Amniotic epithelial cell (primary cell): ENCODE results near the gene HHATL.

Source experiments
- DNase-seq: peaks from one replicate; pipeline ENCODE4 v3.0.0-alpha.2; 2010; ENCODE audit warnings: low read depth

HHATL gene

GRCh38 chr3:42664438-42664803, 38.2 kb downstream of the HHATL start:
- no peak for DNase-seq

- no peak for DNase-seq
Observed at GRCh38 chr3:42663581-42664437, 38.8 kb downstream of the HHATL start.

DNA sequence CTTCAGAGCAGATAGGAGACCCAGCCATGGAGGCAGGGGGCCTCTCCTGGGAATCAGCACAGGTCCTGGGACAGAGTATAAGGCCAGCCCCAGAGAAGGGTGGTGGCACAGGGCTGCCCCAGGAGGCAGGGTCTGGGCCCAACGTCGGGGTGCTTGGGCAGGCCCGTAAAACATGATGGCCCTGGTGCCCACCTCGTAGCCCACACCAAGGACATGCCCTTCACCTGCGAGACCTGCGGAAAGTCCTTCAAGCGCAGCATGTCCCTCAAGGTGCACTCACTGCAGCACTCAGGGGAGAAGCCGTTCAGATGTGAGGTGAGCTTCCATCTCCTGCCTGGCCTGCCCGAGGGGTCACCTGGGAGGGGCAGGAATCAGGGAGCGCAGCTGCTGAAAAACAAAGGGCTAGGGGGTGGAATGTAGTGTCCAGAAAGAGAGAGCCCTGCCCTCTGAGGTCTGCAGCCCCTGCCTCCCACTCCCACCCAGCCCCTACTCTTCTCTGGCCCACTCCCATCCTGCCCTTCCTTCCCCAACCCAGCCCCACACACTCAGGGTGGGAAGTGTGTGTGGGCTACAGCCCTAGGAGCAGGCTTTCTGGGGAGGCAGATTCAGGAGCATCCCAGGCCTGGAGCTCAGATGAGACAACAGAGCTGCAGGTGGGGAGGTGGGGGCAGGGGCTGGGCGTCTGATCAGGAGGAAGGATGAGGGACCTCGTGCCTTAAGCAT, 39.6 kb downstream of the HHATL start:
- no peak for DNase-seq

DNA sequence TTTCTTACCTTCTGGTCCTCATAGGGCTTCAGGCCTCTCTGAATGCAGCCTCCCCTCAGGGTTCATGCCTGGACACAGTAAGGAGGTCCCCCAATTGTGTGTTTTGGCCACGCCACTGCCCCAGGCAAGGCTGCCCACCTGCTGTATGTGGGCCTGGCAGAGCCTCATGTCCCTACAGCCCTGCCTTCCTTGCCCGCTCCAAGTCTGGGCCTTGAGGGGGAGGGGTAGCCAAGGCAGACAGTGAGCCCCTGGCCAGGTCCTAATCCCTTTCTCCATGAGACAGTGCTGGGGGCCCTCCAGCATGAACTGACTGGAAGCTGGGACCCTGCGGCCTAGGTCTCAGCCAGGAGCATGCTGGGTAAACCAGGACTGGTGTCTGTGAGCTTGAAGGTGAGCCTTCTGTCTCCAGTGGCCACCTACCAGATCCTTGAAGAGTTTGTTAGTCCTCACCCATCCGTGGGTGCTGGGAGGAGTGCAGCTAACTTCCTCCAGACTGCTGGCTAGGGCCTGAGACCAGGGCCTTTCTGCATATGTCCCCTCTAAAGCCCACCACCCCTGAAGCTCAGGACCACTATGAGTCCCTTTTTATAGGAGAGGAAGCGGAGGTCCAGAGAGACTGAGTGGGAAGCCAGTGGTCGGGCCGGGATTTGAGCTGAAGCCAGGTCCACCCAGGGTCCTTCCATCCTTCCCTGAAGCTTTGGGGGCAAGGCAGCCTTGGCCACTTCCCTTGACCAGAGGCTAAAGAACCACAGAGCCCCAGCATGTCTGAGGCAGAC, 40.4 kb downstream of the HHATL start:
- DNase-seq: no peak

DNA sequence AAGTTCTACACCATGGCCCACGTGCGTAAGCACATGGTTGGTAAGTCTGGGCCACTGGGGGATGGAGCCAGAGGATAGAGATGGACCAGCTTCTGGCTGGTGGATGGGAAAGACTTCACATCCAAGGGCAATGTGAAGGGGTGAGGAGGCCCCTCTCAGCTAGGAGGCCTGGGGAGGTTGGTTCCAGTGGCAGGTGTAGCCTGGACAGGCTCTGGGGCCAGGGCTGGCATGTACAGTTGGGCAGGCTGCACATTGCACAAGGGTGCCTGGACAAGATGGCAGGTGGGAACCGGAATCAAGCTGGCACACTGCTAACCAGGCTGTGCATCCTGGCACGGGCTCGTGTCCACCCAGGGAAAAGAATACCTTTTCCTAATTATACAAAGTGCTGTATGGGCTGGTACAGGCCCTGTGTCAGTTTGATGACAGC, 41.0 kb downstream of the HHATL start:
- no peak for DNase-seq

GRCh38 chr3:42660898-42661297, 41.7 kb downstream of the HHATL start:
- no peak for DNase-seq

GRCh38 chr3:42660131-42660715, 42.4 kb downstream of the HHATL start:
- no peak for DNase-seq

DNA sequence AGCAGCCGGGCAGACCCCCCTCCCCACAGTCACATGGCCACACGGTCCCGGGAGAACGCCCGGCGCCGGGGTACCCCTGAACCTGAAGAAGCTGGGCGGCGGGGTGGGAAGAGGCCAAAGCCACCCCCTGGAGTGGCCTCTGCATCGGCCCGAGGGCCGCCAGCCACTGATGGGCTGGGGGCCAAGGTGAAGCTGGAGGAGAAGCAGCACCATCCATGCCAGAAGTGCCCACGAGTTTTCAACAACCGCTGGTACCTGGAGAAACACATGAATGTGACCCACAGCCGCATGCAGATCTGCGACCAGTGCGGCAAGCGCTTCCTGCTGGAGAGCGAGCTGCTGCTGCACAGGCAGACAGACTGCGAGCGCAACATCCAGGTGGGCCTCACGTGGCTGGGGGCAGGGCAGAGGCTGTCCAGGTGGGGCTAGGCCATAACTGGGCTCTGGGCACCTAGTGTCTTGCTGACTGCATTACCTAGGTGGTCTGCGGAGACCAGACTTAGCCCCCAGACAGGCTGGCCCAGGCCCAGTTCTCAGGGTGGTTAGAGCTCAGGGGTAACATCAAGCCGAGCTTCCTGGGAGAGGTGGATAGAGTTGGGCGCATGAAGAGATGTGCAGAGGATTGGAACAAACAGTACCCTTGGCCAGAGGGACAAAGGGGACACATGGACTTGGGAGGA, 43.0 kb downstream of the HHATL start:
- no peak for DNase-seq

GRCh38 chr3:42658771-42659390, 43.7 kb downstream of the HHATL start:
- DNase-seq: no peak

DNA sequence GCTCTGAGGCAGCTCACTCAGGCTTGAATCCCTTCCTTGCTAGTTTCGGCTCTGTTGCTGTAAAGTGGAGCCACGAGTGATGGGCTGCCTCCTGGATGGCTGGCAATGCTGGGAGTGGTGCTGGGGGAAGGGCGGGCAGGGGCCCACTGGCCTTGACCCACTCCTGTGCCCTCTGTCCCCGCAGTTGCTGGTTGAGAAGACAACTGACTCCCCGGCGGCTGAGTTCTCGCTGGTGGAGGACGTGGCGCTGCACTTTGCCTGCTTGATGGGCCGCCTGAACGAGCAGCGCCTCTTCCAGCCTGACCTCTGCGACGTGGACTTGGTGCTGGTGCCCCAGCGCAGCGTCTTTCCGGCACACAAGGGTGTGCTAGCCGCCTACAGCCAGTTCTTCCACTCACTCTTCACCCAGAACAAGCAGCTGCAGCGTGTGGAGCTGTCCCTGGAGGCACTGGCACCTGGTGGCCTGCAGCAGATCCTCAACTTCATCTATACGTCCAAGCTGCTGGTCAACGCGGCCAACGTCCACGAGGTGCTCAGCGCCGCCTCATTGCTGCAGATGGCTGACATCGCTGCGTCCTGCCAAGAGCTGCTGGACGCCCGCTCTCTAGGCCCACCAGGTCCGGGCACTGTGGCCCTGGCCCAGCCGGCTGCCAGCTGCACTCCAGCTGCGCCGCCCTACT, 44.4 kb downstream of the HHATL start:
- no peak for DNase-seq

DNA sequence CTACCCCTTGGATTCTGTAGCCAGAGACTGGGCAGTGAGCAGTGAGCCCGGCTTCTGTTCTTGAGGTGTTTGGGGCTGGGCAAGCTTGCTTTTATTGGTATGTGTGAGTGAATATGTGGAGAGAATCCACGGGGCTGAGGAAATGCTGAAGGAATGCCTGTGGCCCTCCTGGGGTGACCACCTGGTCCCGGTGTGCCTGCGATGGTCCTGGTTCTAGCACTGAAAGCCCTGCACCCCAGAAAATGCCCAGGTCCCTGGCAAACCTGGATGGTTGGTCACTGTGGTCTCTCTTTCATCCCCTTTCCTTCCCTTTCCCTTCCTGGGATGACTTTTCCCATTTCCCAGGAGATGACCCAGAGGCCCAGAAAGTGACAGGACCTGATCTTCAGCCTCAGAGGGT, 44.9 kb downstream of the HHATL start:
- DNase-seq: no peak

DNA sequence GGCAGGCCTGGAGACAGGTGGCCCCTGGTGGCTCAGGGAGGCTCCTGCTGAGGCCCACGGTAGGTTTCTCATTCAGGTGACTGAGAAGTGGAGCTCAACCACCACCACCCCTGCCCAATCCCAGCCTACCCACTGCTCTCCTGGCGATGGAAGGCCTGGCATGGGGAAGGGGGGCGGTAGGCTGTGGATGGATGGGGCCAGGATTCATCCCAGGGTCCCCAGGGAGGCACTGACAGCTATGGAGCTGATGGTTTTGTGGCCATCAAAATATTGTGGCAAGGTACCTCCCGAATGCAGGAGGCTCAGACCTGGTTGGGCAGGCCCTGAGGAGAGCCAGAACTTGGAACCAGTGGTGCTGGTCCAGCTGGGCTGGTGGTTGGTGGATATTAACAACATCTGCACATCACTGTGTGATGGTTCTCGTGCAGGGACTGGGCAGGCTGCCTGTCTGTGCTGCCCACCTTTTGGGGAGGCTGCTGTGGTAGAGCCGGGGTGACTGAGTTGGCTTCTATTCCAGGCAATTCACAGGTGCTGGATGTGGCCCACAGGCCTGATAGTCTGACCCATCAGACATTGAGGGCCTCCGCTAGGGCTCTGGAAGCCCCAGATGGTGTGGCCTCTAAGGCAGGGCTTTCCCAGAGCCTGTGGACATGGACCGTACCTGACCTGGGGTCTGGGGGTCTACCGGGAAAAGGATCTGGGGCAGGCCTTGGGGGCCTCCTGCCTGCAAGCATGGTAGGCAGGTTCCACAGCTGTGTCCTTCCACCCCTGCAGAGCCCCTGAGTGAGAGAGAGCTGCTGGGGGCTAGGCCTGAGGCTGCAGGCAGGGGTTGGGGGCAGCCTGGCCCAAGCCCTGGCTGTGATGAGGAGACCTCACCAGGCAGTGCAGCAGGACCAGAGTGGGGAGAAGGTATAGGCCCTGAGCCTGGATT, 45.7 kb downstream of the HHATL start:
- DNase-seq: no peak

DNA sequence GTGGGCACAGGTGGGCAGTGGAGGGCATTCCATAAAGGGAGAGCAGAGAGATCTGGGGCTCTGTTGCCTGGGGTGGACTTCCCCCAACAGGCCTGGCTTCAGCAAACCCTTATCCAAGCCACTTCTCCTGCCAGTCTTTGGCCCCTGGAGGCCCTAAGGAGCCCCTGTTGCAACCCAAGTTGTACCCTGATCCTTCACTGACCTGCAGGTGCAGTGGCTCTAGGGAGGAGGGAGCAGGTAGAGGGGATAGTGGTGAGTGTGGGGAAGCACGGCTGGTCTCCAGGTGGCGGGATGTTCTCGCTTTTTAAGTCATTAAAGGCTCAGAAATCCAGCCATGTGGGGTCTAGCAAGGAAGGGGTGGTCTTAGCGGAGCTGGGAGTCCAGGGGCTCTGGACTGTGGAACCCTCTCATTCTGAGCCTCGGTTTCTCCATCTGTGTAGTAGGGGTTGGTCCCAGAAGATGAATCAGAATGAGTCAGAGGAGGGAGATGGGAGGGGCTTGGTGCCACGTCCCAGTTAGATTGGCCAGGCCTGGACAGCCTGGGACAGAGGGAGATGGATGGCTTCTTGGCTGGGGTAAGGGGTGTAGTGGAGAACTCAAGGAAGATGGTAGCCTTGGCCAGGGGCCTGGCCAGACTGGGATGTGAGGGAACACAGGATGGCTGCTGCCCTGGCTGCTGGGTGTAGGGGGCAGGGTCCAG, 46.5 kb downstream of the HHATL start:
- peak; percentile 53 for DNase-seq

- no peak for DNase-seq
Observed at GRCh38 chr3:42655331-42655888, 47.2 kb downstream of the HHATL start.

DNA sequence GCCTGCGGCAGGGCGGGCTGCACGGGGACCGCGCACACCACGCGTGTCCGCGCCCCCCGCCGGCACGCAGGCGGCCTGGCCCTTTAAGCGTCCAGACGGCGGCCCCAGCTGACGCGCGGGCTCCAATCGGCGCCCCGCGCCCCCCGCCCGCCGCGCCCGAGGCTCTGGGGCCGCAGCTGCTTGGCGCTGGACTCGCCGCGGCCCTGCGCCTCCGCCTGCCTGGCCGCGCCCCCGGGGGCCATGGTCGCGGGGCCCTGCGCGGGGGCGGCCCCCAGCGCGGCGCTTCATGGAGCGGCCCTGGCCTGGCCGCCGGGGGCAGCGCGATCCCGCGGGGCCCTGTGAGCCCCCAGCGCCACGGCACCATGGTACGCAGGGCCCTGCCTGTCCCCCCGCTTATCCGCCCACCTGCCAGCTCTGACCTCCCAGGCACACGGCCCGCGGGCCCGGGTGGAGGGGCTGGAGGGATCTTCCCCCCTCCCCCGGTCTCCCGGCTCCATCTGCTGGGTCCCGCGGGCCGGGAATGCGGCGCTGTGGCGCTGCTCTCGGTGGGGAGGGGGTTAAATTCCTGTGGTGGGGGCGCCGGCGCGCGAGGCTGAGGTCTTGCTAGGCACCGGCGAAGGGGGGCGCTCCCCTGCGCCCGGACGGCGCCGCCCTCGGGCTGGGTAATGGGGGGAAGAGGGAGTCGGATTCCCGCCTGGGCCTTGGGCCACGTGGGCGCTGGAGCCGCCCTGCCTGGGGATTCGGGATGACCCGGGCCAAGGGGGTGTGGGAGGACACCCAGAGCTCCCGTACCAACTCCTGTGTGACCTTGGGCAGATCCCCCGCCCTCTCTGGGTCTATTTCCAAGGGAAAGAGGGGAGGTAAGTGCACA, 48.0 kb downstream of the HHATL start:
- peak; percentile 47 for DNase-seq

DNA sequence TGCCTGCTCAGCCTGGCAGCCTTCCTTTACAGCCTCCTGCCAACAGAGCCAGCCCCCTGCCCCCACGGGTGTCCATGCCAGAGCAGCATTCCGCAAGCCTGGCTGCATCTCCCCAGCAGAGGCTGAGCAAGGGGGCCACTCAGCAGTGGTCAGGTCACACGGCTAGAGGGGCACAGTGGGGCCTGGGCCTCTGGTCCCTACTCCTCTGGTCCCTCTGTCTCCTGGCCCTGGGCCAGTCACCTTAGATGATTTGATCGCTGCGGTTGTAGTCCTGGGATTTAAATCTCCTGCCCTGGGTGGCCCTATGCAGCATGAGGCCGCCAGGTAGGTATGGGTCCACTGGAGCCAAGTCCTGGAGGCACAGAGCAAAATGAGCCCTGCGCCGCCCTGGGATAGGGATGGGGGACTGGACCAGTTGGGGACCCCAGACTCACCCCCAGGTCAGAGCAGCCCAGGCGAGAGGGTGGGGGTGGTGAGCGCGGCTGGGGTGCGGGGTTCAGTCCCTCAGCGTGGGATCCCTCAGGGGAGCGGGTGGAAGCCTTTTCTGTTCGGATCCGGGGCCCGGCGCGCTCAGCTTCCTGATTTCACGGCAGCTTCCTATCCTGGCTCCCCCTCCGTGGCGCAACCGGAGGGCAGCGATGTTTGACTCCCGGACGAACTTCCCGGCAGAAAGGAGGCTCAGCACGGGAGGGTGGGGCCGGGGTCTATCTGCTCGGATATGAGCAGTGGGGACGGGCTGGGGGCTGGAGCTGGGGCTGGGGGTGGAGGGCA, 48.9 kb downstream of the HHATL start, which contains the start of gene ZBTB47:
Gene ZBTB47, plus strand, starts transcription at position 138 of the 771 bp plus-strand sequence. CDS start 4,659 bp downstream, outside the sequence.
- DNase-seq: peak; percentile 45

DNA sequence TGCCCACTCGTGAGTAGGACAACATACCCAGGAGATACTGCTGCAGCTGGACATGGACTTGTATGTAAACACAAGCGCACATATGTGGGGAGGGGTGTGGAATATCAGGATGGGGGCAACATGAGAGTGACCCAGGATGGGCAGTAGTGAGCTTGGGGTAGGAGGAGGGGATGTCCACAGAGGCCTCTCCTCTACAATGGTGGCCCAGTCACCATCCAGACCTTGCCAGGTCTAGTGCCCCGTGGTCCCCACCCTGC, 49.4 kb downstream of the HHATL start:
- DNase-seq: no peak
